GM10847 (cell line): ENCODE measurements around the gene ARHGAP33.
A peak's percentile ranks its signal among the peaks of the same experiment; 100 is the strongest.

Experiments used
- POLR2A ChIP-seq: IDR thresholded peaks from 2 replicates; pipeline ENCODE4 v1.6.1; 2011; ENCODE audit not compliant: insufficient read length; ENCODE audit errors: extremely low read depth

ARHGAP33 gene

GRCh38 chr19:35757749-35758608, 17.4 kb upstream of the ARHGAP33 start, which contains the start of gene PROSER3:
Gene PROSER3, plus strand, starts transcription at chr19:35758176. Its CDS starts 40 bp downstream, at chr19:35758216.
- peak; percentile 51 for TF ChIP-seq POLR2A

DNA sequence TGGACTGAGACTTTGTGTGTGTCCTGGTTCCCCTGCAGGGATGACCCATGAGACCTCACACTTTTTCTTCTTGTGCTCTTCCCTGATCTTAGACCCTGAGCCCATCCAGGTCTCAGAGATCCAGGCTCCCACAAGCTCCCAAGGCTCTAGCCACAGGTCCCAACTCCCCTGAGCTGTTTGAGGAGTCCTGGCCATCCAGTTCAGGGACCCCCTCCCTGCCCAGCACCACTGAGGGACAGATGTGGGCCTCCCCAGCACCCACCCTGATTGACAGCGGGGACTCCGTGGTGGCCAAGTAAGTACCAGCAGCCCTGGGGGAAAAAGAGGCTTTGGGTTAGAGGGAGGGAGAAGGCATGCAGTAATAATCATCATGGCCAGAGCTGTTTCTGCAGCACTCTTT, 15.7 kb upstream of the ARHGAP33 start:
- no peak for TF ChIP-seq POLR2A

GRCh38 chr19:35760711-35761349, 14.5 kb upstream of the ARHGAP33 start:
- no peak for TF ChIP-seq POLR2A

DNA sequence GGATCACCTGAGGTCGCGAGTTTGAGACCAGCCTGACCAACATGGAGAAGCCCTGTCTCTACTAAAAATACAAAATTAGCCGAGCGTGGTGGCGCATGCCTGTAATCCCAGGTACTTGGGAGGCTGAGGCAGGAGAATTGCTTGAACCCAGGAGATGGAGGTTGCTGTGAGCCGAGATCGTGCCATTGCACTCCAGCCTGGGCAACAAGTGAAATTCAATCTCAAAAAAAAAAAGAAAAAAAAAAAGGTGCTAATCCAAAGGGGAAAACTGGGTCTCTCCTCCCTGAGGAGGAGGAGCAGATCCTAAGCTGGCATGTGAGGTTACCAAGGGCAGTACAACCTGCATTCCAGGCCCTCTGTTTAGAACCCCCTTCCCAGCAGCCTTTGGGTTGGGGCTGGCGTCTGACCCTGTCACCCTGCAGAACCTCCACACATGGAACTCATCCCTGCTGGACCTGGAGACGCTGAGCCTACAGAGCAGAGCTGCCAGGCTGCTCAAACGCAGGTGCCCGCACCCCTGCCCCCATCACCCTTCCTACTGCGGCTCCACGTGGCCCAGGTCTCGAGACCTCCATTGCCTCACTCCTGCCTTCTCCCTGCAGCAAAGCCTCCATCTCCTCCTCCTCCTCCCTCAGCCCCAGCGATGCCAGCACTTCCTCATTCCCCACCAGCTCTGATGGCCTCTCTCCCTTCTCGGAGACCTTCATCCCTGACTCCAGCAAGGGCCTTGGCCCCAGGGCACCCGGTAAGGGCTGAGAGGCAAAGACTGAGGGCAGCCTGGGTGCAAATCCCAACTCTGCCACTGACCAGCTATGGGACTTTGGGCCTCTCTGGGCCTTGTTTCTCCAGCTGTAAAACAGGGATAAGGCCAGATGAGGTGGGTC, 10.7 kb upstream of the ARHGAP33 start:
- no peak for TF ChIP-seq POLR2A

DNA sequence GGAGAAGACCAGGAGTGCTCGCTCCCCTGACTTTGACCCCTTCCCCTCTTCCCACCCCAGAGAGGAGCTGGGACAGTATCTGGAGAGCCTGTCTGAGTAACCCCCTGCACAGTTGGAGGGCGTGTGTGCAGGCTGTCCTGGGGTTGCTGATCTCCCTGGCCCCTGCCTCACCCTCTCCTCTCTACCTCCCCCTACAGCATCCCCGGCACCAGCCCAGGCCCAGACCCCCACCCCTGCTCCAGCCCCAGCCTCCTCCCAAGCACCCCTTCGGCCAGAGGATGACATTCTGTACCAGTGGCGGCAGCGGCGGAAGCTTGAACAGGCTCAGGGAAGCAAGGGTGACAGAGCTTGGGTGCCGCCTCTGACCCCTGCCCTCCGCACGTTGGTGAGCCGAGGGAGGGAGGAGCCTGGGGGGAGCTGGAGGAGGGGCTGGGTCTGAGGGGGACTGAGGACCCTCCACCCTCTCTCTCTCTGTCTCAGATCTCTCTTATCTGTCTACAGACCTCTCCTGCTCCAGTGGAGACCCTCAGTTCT, 8.7 kb upstream of the ARHGAP33 start:
- TF ChIP-seq POLR2A = no peak

DNA sequence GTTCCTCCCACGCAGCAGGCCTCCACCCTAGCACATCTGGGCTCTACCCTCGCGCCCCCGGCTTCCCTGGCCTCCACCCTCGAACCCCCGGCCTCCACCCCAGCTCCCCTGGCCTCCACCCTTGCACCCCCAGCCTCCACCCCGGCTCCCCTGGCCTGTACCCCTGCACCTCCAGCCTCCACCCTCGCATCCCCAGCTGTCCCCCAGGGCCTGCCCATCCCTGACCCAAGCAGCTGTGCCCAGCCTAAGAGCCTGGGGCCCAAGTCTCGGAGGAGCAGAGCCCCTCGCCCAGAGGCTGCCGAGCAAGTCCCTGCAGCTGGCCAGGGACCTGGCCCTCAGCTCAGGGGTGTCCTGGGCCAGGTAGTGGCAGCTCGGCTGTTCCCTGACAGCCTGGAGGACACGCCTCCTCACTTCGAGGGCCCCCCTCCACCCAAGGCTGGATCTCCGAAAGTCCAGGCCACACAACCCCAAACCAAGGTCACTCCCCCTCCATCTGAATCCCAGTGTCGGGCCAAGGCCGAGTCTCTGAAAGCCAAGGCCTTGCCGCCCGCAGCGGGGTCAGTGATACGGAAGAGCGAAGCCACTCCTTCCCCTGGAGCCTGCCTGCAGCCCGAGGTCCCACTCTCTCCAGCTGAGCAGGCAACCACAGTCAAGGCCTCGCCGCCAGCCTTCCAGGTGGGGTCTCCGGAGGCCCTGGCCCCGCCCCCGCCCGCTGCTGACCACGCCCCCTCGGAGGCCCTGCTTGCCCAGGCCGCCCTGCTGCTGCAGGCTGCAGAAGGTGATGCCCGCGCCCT, 7.9 kb upstream of the ARHGAP33 start:
- TF ChIP-seq POLR2A = no peak

DNA sequence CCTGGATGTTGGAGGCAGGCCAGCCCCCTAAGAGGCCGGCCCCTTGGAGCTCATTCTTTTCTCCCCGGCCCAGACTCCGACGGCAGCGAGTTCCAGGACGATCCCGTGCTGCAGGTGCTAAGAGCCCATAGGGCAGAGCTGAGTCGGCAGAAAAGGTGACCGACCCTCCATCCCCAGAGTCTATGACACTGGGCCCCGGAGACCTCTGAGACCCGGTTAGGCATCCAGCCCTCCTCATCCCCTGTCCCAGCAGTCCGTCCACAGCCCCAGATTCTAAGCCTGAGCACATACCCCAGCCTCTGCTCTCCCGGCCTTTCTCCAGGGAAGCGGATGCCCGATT, 7.3 kb upstream of the ARHGAP33 start:
- TF ChIP-seq POLR2A = no peak

GRCh38 chr19:35773020-35773806, 2.2 kb upstream of the ARHGAP33 start:
- no peak for TF ChIP-seq POLR2A

- TF ChIP-seq POLR2A = no peak
Measured at GRCh38 chr19:35774274-35775045, 904 bp upstream of the ARHGAP33 start.

DNA sequence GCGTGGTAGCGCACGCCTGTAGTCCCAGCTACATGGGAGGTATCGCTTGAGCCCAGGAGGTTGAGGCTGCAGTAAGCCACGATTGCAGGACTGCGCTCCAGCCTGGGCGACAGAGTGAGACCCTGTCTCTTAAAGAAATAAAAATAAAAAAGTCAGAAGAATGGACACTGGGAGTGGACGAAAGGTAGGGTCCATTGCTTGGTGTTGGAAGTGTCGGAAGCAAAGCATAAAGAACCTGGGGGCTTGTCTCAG, 392 bp upstream of the ARHGAP33 start:
- TF ChIP-seq POLR2A = no peak

DNA sequence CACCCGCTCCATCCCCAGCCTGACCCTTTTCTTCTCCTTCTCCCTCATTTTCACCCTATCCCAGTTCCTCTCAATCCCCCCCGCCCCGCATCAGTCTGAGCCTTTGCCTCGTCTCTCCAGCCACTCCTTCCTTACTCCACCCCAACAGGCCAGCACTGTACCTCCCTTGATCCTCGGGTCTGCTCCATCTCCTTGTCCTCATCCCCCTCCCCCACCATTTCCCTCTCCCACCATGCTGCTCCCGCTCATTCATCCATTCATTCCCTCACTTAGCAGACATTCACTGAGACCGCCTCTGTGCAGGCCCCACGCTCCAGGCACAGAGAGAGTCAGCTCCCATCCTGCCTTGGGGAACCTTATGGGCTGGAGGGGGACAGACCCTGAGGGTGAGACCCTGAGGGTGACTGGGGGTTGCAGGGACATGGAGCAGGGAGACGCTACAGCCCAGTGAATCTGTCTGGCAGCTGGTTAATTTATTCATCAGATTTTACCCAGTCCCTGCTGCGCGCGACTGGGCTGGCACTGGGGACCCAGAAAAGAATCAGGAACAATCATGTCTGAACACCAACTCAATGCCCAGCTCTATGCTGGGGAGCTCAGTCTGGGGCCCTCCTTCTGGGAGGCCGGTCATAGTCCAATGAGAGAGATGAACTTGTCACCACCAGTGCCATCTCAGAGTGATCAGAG, 881 bp downstream of the ARHGAP33 start:
- TF ChIP-seq POLR2A = no peak

GRCh38 chr19:35777086-35777841, 1.9 kb downstream of the ARHGAP33 start:
- no peak for TF ChIP-seq POLR2A
